Liver (tissue), 9 donors: ENCODE data around the gene ACSL6. TPM values are rescaled to one million over a fixed set of nuclear protein-coding genes. Genes with fewer than 3 reads are reported as not detected.
A peak's percentile ranks its signal among the peaks of the same experiment; 100 is the strongest.

ENCODE experiments used
- DNase-seq: peaks from one replicate; pipeline ENCODE4 v3.0.0-alpha.2; 2017; ENCODE audit warnings: low spot score
- H3K27ac ChIP-seq, 2 donors: one replicate each; pipeline ENCODE4 v1.7.0; 2013; ENCODE audit warnings: inconsistent platforms in 2 of 2, low read length in 2 of 2, control low read depth in 1 of 2, low read depth in 1 of 2, mild to moderate bottlenecking in 1 of 2
- H3K27me3 ChIP-seq, 4 donors: one replicate each; pipeline versions ENCODE4 v1.6.1 to v1.7.0; 2013; ENCODE audit warnings: low read length in 3 of 4, inconsistent platforms in 1 of 4, mild to moderate bottlenecking in 1 of 4, moderate library complexity in 1 of 4; ENCODE audit not compliant: control insufficient read depth in 4 of 4, insufficient read depth in 4 of 4
- H3K36me3 ChIP-seq, 4 donors: one replicate each; pipeline versions ENCODE4 v1.6.1 to v1.7.0; 2013; ENCODE audit warnings: low read length in 3 of 4, mild to moderate bottlenecking in 3 of 4, low read depth in 1 of 4, moderate library complexity in 1 of 4; ENCODE audit not compliant: control insufficient read depth in 4 of 4, insufficient read depth in 3 of 4
- H3K4me1 ChIP-seq, 4 donors: one replicate each; pipeline versions ENCODE4 v1.6.1 to v1.7.0; 2013; ENCODE audit warnings: low read length in 3 of 4, mild to moderate bottlenecking in 3 of 4, moderate library complexity in 1 of 4; ENCODE audit not compliant: control insufficient read depth in 4 of 4, insufficient read depth in 4 of 4
- H3K4me3 ChIP-seq, 3 donors: one replicate each; pipeline versions ENCODE4 v1.6.1 to v1.7.0; 2013; ENCODE audit warnings: low read length in 3 of 3, control low read depth in 1 of 3, low read depth in 1 of 3, mild to moderate bottlenecking in 1 of 3
- H3K9ac ChIP-seq, 2 donors: one replicate each; pipeline ENCODE4 v1.7.0; 2013; ENCODE audit warnings: low read length in 2 of 2, mild to moderate bottlenecking in 2 of 2, moderate library complexity in 2 of 2, control low read depth in 1 of 2, low read depth in 1 of 2
- H3K9me3 ChIP-seq, 4 donors: one replicate each; pipeline versions ENCODE4 v1.6.1 to v1.7.0; 2013; ENCODE audit warnings: low read length in 3 of 4; ENCODE audit not compliant: control insufficient read depth in 4 of 4
- EGR1 ChIP-seq, 2 donors: IDR thresholded peaks; 2 replicates each; pipeline ENCODE4 v1.6.1; 2016 to 2018; ENCODE audit warnings: antibody characterized with exemption in 2 of 2, low read depth in 2 of 2
- FOXA1 ChIP-seq: IDR thresholded peaks from 2 replicates; pipeline ENCODE4 v1.6.1; 2016; ENCODE audit warnings: antibody characterized with exemption
- FOXA2 ChIP-seq: IDR thresholded peaks from 2 replicates; pipeline ENCODE4 v1.6.1; 2016; ENCODE audit warnings: antibody characterized with exemption
- GABPA ChIP-seq, 2 donors: IDR thresholded peaks in 1 of 2; conservative IDR thresholded peaks in 1 of 2; 2 replicates each; pipeline ENCODE4 v1.6.1; 2016; ENCODE audit warnings: antibody characterized with exemption in 2 of 2, mild to moderate bottlenecking in 1 of 2, moderate library complexity in 1 of 2
- HNF4A ChIP-seq, 2 donors: conservative IDR thresholded peaks; 2 replicates each; pipeline ENCODE4 v1.6.1; 2016; ENCODE audit warnings: antibody characterized with exemption in 2 of 2, mild to moderate bottlenecking in 2 of 2
- HNF4G ChIP-seq: IDR thresholded peaks from 2 replicates; pipeline ENCODE4 v1.6.1; 2016; ENCODE audit warnings: antibody characterized with exemption
- JUND ChIP-seq, 2 donors: IDR thresholded peaks; 2 replicates each; pipeline ENCODE4 v1.6.1; 2016; ENCODE audit warnings: antibody characterized with exemption in 2 of 2
- MAX ChIP-seq: IDR thresholded peaks from 2 replicates; pipeline ENCODE4 v1.6.1; 2016; ENCODE audit warnings: antibody characterized with exemption
- NR2F2 ChIP-seq: IDR thresholded peaks from 2 replicates; pipeline ENCODE4 v1.6.1; 2016; ENCODE audit warnings: antibody characterized with exemption
- RAD21 ChIP-seq, 2 donors: IDR thresholded peaks; 2 replicates each; pipeline ENCODE4 v1.6.1; 2016; ENCODE audit warnings: antibody characterized with exemption in 2 of 2, mild to moderate bottlenecking in 2 of 2
- RXRA ChIP-seq, 2 donors: IDR thresholded peaks; 2 replicates each; pipeline ENCODE4 v1.6.1; 2017 to 2018; ENCODE audit warnings: antibody characterized with exemption in 2 of 2, mild to moderate bottlenecking in 1 of 2
- SP1 ChIP-seq: IDR thresholded peaks from 2 replicates; pipeline ENCODE4 v1.6.1; 2018; ENCODE audit warnings: antibody characterized with exemption, mild to moderate bottlenecking
- TAF1 ChIP-seq: conservative IDR thresholded peaks from 2 replicates; pipeline ENCODE4 v1.6.1; 2016; ENCODE audit warnings: antibody characterized with exemption, mild to moderate bottlenecking
- YY1 ChIP-seq: IDR thresholded peaks from 2 replicates; pipeline ENCODE4 v1.6.1; 2016; ENCODE audit warnings: antibody characterized with exemption, mild to moderate bottlenecking
- WGBS: extraction: QIAGEN DNeasy Blood & Tissue Kit; methylation state at CpG from one replicate; pipeline ENCODE4 v1.1.7; 2013; 5-methylcytosine and 5-hydroxymethylcytosine counted together
- polyA plus RNA-seq, 2 donors: library from polyadenylated mRNA; stranded (reverse) in 1 of 2; unstranded in 1 of 2; fragments of 200-250 nt in 1 of 2; fragments of >200 nt in 1 of 2; fragmentation: Nextera tagmentation in 1 of 2; extraction: Ambion mirVana in 1 of 2; gene quantifications; one replicate each; pipeline versions ENCODE4 v1.2.1 to v1.2.3, GENCODE V29; 2013 to 2015
- total RNA-seq, 2 donors: library from RNA; depleted of rRNA; stranded (reverse); fragments of >200 nt; gene quantifications; one replicate each; pipeline ENCODE4 v1.2.3, GENCODE V29; 2014
- TF ChIP-seq, protein P1 (sequence below): IDR thresholded peaks from 2 replicates; pipeline ENCODE4 v1.6.1; 2016; ENCODE audit warnings: antibody characterized with exemption
- TF ChIP-seq, protein P2 (sequence below): fragments of 150-350 bp; IDR thresholded peaks from 2 replicates; pipeline ENCODE4 v1.5.1; 2017; ENCODE audit warnings: improper control_type of control experiment, low read depth, low read length; ENCODE audit not compliant: missing input control
- TF ChIP-seq, protein P3 (sequence below): IDR thresholded peaks from 2 replicates; pipeline ENCODE4 v1.6.1; 2016; ENCODE audit warnings: antibody characterized with exemption
- donor health status: healthy.
- donor health status: healthy.
- donor health status: healthy.
- donor health status: healthy.
- donor health status: healthy.

Gene ACSL6
- total and polyA plus RNA-seq, 4 donors: 0.89 to 129 (median 4.6) TPM

GRCh38 chr5:132009706-132010405 is 1.6 kb downstream of the ACSL6 start:
- Histone ChIP-seq H3K4me3 (no peak overlapping the region), H3K36me3 (no peaks in the 10 kb centered on the region), H3K27me3 (no peaks in the 10 kb centered on the region), H3K9ac (no peak overlapping the region), H3K27ac (no peak overlapping the region), H3K4me1 (peaks cover 3 to 16% (median 13%) of the 10 kb centered on the region in 4 donors), H3K9me3 (no peaks in the 10 kb centered on the region)
- 69% methylated on average over 3 of the region's 3 CpGs for WGBS
- TF ChIP-seq JUND (IDR thresholded peaks at IDR 0.05) (no peak), FOXA2 (no peak), MAX (no peak), RXRA (IDR thresholded peaks at IDR 0.05) (no peak), FOXA1 (no peak), RAD21 (IDR thresholded peaks at IDR 0.05) (no peak), GABPA (IDR thresholded peaks at IDR 0.05 in 1 of 2, conservative IDR thresholded peaks at IDR 0.05 in 1 of 2) (no peak), HNF4A (conservative IDR thresholded peaks at IDR 0.05) (peak in 1 of 2 donors; percentile 22)
- TF ChIP-seq, protein P1, sequence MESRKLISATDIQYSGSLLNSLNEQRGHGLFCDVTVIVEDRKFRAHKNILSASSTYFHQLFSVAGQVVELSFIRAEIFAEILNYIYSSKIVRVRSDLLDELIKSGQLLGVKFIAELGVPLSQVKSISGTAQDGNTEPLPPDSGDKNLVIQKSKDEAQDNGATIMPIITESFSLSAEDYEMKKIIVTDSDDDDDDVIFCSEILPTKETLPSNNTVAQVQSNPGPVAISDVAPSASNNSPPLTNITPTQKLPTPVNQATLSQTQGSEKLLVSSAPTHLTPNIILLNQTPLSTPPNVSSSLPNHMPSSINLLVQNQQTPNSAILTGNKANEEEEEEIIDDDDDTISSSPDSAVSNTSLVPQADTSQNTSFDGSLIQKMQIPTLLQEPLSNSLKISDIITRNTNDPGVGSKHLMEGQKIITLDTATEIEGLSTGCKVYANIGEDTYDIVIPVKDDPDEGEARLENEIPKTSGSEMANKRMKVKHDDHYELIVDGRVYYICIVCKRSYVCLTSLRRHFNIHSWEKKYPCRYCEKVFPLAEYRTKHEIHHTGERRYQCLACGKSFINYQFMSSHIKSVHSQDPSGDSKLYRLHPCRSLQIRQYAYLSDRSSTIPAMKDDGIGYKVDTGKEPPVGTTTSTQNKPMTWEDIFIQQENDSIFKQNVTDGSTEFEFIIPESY: no peak
- peak; percentile 32 for DNase-seq

GRCh38 chr5:132008961-132009680 is 2.3 kb downstream of the ACSL6 start:
- Histone ChIP-seq H3K36me3 (no peaks in the 10 kb centered on the region), H3K4me3 (no peak overlapping the region), H3K27ac (no peak overlapping the region), H3K9ac (no peak overlapping the region), H3K9me3 (no peaks in the 10 kb centered on the region), H3K27me3 (no peaks in the 10 kb centered on the region), H3K4me1 (peaks cover 3 to 16% (median 13%) of the 10 kb centered on the region in 4 donors)
- no peak for TF ChIP-seq HNF4A (conservative IDR thresholded peaks at IDR 0.05)
- 86% methylated on average over 5 of the region's 5 CpGs for WGBS
- peak; percentile 33 for DNase-seq

DNA sequence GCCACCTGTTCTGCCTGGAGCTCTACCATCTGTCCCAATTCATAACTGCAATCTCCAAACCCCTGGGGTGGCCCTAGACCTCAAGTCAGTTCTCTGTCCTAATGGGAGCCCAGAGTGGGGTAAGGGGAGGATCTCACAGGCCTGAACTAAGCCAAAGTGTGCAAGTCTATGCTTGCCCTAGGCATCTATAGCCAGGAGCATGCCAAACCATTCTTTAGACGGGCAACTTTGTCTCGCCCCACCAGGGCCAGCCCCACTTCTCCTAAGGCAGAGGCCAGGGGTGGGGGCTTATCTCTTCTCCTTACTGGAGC is 3.3 kb downstream of the ACSL6 start:
- 80% methylated on average over 2 of the region's 2 CpGs for WGBS
- H3K9me3 ChIP-seq: no peaks in the 10 kb centered on the region
- no peak overlapping the region for H3K27ac ChIP-seq
- no peak for DNase-seq
- H3K36me3 ChIP-seq: no peaks in the 10 kb centered on the region
- H3K27me3 ChIP-seq: no peaks in the 10 kb centered on the region
- no peak overlapping the region for H3K4me3 ChIP-seq
- peaks cover 3 to 16% (median 13%) of the 10 kb centered on the region in 4 donors for H3K4me1 ChIP-seq
- H3K9ac ChIP-seq: no peak overlapping the region
- TF ChIP-seq NR2F2: no peak
- TF ChIP-seq, protein P1: no peak
- TF ChIP-seq HNF4A (conservative IDR thresholded peaks at IDR 0.05): no peak
- TF ChIP-seq FOXA2: no peak
- no peak for TF ChIP-seq FOXA1
- TF ChIP-seq, protein P2, sequence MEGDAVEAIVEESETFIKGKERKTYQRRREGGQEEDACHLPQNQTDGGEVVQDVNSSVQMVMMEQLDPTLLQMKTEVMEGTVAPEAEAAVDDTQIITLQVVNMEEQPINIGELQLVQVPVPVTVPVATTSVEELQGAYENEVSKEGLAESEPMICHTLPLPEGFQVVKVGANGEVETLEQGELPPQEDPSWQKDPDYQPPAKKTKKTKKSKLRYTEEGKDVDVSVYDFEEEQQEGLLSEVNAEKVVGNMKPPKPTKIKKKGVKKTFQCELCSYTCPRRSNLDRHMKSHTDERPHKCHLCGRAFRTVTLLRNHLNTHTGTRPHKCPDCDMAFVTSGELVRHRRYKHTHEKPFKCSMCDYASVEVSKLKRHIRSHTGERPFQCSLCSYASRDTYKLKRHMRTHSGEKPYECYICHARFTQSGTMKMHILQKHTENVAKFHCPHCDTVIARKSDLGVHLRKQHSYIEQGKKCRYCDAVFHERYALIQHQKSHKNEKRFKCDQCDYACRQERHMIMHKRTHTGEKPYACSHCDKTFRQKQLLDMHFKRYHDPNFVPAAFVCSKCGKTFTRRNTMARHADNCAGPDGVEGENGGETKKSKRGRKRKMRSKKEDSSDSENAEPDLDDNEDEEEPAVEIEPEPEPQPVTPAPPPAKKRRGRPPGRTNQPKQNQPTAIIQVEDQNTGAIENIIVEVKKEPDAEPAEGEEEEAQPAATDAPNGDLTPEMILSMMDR: no peak
- no peak for TF ChIP-seq JUND (IDR thresholded peaks at IDR 0.05)
- no peak for TF ChIP-seq HNF4G
- TF ChIP-seq SP1: no peak
- no peak for TF ChIP-seq EGR1 (IDR thresholded peaks at IDR 0.05; ENCODE audit: low read depth in 2 of 2)
- no peak for TF ChIP-seq RAD21 (IDR thresholded peaks at IDR 0.05)
- TF ChIP-seq YY1: no peak
- TF ChIP-seq MAX: no peak
- TF ChIP-seq, protein P3, sequence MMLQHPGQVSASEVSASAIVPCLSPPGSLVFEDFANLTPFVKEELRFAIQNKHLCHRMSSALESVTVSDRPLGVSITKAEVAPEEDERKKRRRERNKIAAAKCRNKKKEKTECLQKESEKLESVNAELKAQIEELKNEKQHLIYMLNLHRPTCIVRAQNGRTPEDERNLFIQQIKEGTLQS: no peak
- no peak for TF ChIP-seq TAF1
